ENCODE measurements around the gene TENT4B.

The TENT4B gene

GRCh38 chr16:50207652-50208051 lies 54.5 kb downstream of the TENT4B start:
- peaks cover 56% of the 10 kb centered on the region for H3K79me2 ChIP-seq (ENCODE audit: control insufficient read depth, low read length)
- H4K20me1 ChIP-seq (ENCODE audit: control insufficient read depth, insufficient read depth, low read depth, low read length): peaks cover 12% of the 10 kb centered on the region
- no peak overlapping the region for H3K4me2 ChIP-seq (ENCODE audit: low read length)
- no peaks in the 10 kb centered on the region for H3F3A ChIP-seq (ENCODE audit: control insufficient read depth, insufficient read depth)
- TF ChIP-seq CTCF (IDR thresholded peaks at IDR 0.05; ENCODE audit: low read depth, low read length, poor library complexity, severe bottlenecking) (no peak), EZH2phosphoT487 (IDR thresholded peaks at IDR 0.05; ENCODE audit: borderline replicate concordance, low read length) (no peak)
- no peak overlapping the region for H3K4me3 ChIP-seq (ENCODE audit: low read length)
- H3K36me3 ChIP-seq (ENCODE audit: control insufficient read depth, low read length): peaks cover 9% of the 10 kb centered on the region; the same call in 1 of the 2 replicates
- H3K27me3 ChIP-seq (ENCODE audit: control insufficient read depth, low read length): no peaks in the 10 kb centered on the region
- peaks cover 27% of the 10 kb centered on the region for H3K4me1 ChIP-seq (ENCODE audit: control insufficient read depth, low read length)
- no peaks in the 10 kb centered on the region for H3K9me2 ChIP-seq (replicated peaks; ENCODE audit: control insufficient read depth, low read length)
- H3K9me3 ChIP-seq (ENCODE audit: control insufficient read depth, insufficient read depth, low read length): no peaks in the 10 kb centered on the region
- H3K27ac ChIP-seq (ENCODE audit: low read depth, low read length): no peak overlapping the region

GRCh38 chr16:50208460-50208931 lies 55.4 kb downstream of the TENT4B start:
- Histone ChIP-seq H3K9me2 (replicated peaks; ENCODE audit: control insufficient read depth, low read length) (no peaks in the 10 kb centered on the region), H3K27ac (ENCODE audit: low read depth, low read length) (no peak overlapping the region), H3K4me1 (ENCODE audit: control insufficient read depth, low read length) (peaks cover 27% of the 10 kb centered on the region), H3F3A (ENCODE audit: control insufficient read depth, insufficient read depth) (peaks cover 3% of the 10 kb centered on the region; the same call in 1 of the 2 replicates), H3K4me3 (ENCODE audit: low read length) (no peak overlapping the region), H3K36me3 (ENCODE audit: control insufficient read depth, low read length) (peaks cover 12% of the 10 kb centered on the region; the same call in 1 of the 2 replicates), H3K27me3 (ENCODE audit: control insufficient read depth, low read length) (no peaks in the 10 kb centered on the region), H3K79me2 (ENCODE audit: control insufficient read depth, low read length) (peaks cover 51% of the 10 kb centered on the region), H3K4me2 (ENCODE audit: low read length) (no peak overlapping the region), H3K9me3 (ENCODE audit: control insufficient read depth, insufficient read depth, low read length) (no peaks in the 10 kb centered on the region), H4K20me1 (ENCODE audit: control insufficient read depth, insufficient read depth, low read depth, low read length) (peaks cover 12% of the 10 kb centered on the region)
- TF ChIP-seq CTCF (IDR thresholded peaks at IDR 0.05; ENCODE audit: low read depth, low read length, poor library complexity, severe bottlenecking) (no peak), EZH2phosphoT487 (IDR thresholded peaks at IDR 0.05; ENCODE audit: borderline replicate concordance, low read length) (no peak)

- no peak for TF ChIP-seq CTCF (IDR thresholded peaks at IDR 0.05; ENCODE audit: low read depth, low read length, poor library complexity, severe bottlenecking)
- TF ChIP-seq EZH2phosphoT487 (IDR thresholded peaks at IDR 0.05; ENCODE audit: borderline replicate concordance, low read length): no peak
- Histone ChIP-seq H3F3A (ENCODE audit: control insufficient read depth, insufficient read depth) (peaks cover 5% of the 10 kb centered on the region; the same call in 1 of the 2 replicates), H3K36me3 (ENCODE audit: control insufficient read depth, low read length) (peaks cover 18% of the 10 kb centered on the region), H4K20me1 (ENCODE audit: control insufficient read depth, insufficient read depth, low read depth, low read length) (peaks cover 7% of the 10 kb centered on the region), H3K4me3 (ENCODE audit: low read length) (no peak overlapping the region), H3K4me2 (ENCODE audit: low read length) (no peak overlapping the region), H3K27me3 (ENCODE audit: control insufficient read depth, low read length) (no peaks in the 10 kb centered on the region), H3K79me2 (ENCODE audit: control insufficient read depth, low read length) (peaks cover 39% of the 10 kb centered on the region), H3K4me1 (ENCODE audit: control insufficient read depth, low read length) (peaks cover 16% of the 10 kb centered on the region), H3K27ac (ENCODE audit: low read depth, low read length) (no peak overlapping the region), H3K9me2 (replicated peaks; ENCODE audit: control insufficient read depth, low read length) (no peaks in the 10 kb centered on the region), H3K9me3 (ENCODE audit: control insufficient read depth, insufficient read depth, low read length) (no peaks in the 10 kb centered on the region)
Observed at GRCh38 chr16:50209546-50210265, 56.6 kb downstream of the TENT4B start.
